Measurements from ENCODE around the gene ADRA2B.

DNA sequence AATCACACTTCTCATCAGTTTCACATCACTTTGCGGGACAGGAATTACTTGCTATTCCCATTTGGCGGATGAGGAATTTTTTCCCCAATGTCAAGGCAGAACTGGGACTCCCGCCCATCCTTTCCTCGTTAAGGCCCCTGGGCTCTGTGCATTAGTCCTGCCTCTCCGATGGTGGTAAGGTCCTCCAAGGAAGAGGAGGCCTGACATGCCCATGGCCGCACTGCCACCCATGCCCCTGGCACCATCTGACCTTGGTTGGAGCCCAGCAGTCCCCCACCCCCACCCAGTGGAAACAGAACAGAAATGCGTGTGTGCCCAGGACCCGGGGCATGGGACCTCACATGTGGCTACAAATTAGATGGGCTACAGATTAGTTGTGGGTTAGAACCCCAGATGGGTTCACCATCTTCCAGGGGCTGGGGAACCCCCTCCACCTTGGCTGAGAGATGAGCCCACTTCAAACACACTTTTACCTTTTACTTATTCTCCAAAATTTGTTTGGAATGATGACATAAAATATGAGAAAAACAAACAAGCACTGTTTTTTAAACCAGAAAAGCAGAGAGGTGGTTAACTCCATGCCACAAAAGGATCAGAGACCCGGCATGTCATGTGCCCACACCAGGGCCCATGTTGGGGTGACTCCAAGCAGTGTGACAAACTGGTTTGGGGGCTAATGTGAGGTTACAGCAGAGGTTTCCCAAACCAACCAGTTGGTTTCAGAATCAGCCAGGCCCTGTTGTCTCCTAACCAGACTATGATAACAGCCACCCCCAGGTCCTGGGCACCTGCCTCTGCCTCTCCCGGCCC, 39.8 kb upstream of the ADRA2B start:
- no peak for TF ChIP-seq SUZ12 (IDR thresholded peaks at IDR 0.05; ENCODE audit: extremely low read depth, insufficient read depth, insufficient read length)
- no peak for TF ChIP-seq ZNF274 (IDR thresholded peaks at IDR 0.05; ENCODE audit: low read depth, low read length)

All from NT2/D1 (cell line).